Endodermal cell (in vitro differentiated cells): Measurements from ENCODE around the gene HDAC11. TPM values are rescaled to one million over a fixed set of nuclear protein-coding genes. Genes with fewer than 3 reads are reported as not detected.

ENCODE experiments used
- DNase-seq: peaks from one replicate; pipeline ENCODE4 v3.0.0-alpha.2; 2017
- H3K27ac ChIP-seq: 2 replicates; pipeline ENCODE4 v1.5.1; 2013; ENCODE audit warnings: mild to moderate bottlenecking, low read depth, low read length, moderate library complexity
- H3K27me3 ChIP-seq: 2 replicates; pipeline ENCODE4 v1.6.1; 2013; ENCODE audit warnings: mild to moderate bottlenecking, low read length, moderate library complexity; ENCODE audit not compliant: insufficient read depth, control insufficient read depth, poor library complexity, severe bottlenecking
- H3K36me3 ChIP-seq: 2 replicates; pipeline ENCODE4 v1.7.0; 2013; ENCODE audit warnings: mild to moderate bottlenecking, low read length, moderate library complexity; ENCODE audit not compliant: control insufficient read depth, insufficient read depth
- H3K4me1 ChIP-seq: one replicate; pipeline ENCODE4 v1.7.0; 2013; ENCODE audit warnings: low read length; ENCODE audit not compliant: control insufficient read depth, insufficient read depth
- H3K4me3 ChIP-seq: 2 replicates; pipeline ENCODE4 v1.5.1; 2013; ENCODE audit warnings: mild to moderate bottlenecking, low read length, moderate library complexity
- H3K9ac ChIP-seq: 2 replicates; pipeline ENCODE4 v1.6.1; 2013; ENCODE audit warnings: mild to moderate bottlenecking, low read length, moderate library complexity; ENCODE audit not compliant: poor library complexity, severe bottlenecking; ENCODE audit errors: extremely low read depth
- H3K9me3 ChIP-seq: 2 replicates; pipeline ENCODE4 v1.6.1; 2013; ENCODE audit warnings: mild to moderate bottlenecking, low read length, moderate library complexity; ENCODE audit not compliant: control insufficient read depth
- H3K27ac Mint-ChIP-seq: 2 replicates; pipeline ENCODE4 v1.8.0; 2020; ENCODE audit warnings: mixed read lengths
- H3K27me3 Mint-ChIP-seq: 2 replicates; pipeline ENCODE4 v1.8.0; 2021; ENCODE audit warnings: mild to moderate bottlenecking, mixed read lengths; ENCODE audit not compliant: insufficient read depth
- H3K36me3 Mint-ChIP-seq: 2 replicates; pipeline ENCODE4 v1.8.0; 2020; ENCODE audit warnings: low read depth, mixed read lengths
- H3K4me1 Mint-ChIP-seq: 2 replicates; pipeline ENCODE4 v1.8.0; 2020; ENCODE audit warnings: mixed read lengths
- H3K4me3 Mint-ChIP-seq: 2 replicates; pipeline ENCODE4 v1.8.0; 2020; ENCODE audit warnings: mild to moderate bottlenecking, moderate library complexity, mixed read lengths
- H3K9me3 Mint-ChIP-seq: 2 replicates; pipeline ENCODE4 v1.8.0; 2020; ENCODE audit warnings: mild to moderate bottlenecking, mixed read lengths
- WGBS, 2 experiments: methylation state at CpG; one replicate each; pipeline versions ENCODE4 v1.1.5 to v1.1.7; 2013; ENCODE audit warnings: missing lambda C conversion rate in 2 of 2, mixed read lengths in 1 of 2; ENCODE audit not compliant: insufficient coverage in 1 of 2, insufficient read length in 1 of 2; 5-methylcytosine and 5-hydroxymethylcytosine counted together
- total RNA-seq, 2 donors: library from RNA; stranded (reverse); fragmentation: NEBNext Ultra II Directional in 1 of 2; extraction: Animal tissue kit (Norgen Biotek cat#: 25700) in 1 of 2; gene quantifications; 2 replicates in 1 of 2; 3 replicates in 1 of 2; pipeline ENCODE4 v1.2.1, GENCODE V29; 2021
- TF ChIP-seq, protein P1 (sequence below): fragments of 200-600 bp; sonication (generic); conservative IDR thresholded peaks from 2 replicates; pipeline ENCODE4 v1.5.0; 2021; ENCODE audit warnings: antibody characterized with exemption, mild to moderate bottlenecking

Gene HDAC11
- total RNA-seq, 2 donors from 2014 or later = 17.0 to 17.1 TPM

DNA sequence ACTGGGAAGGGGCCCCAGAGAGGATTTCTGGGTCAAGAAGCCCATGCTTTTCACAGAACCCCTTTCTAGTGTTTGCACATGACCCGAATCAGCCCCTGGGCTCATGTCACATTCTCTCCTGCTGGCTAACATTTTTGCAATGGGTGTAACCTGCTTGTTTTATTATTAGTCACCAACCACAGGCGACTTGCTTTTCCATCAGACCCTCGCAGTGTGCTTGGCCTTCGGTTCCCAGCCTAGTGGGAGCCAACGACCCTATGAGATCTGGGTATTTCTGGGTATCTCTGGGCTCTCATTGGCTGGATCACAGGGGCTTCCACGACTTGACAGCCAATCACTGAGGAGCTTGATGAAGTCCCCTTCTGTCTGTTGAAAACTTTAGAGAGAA is 57.8 kb downstream of the HDAC11 start:
- Mint-ChIP-seq H3K9me3 (peaks cover 3% of the 10 kb centered on the region), H3K4me3 (no peak overlapping the region), H3K36me3 (no peaks in the 10 kb centered on the region), H3K27ac (no peak overlapping the region), H3K4me1 (peaks cover 10% of the 10 kb centered on the region), H3K27me3 (peaks cover 4% of the 10 kb centered on the region)
- Histone ChIP-seq H3K36me3 (no peaks in the 10 kb centered on the region), H3K4me1 (no peaks in the 10 kb centered on the region), H3K4me3 (no peak overlapping the region), H3K9me3 (peaks cover 5% of the 10 kb centered on the region), H3K9ac (no peak overlapping the region), H3K27ac (no peak overlapping the region), H3K27me3 (no peaks in the 10 kb centered on the region)
- 92 to 100% methylated on average over 1 to 6 of the region's 6 CpGs for WGBS, 2 experiments
- TF ChIP-seq, protein P1, sequence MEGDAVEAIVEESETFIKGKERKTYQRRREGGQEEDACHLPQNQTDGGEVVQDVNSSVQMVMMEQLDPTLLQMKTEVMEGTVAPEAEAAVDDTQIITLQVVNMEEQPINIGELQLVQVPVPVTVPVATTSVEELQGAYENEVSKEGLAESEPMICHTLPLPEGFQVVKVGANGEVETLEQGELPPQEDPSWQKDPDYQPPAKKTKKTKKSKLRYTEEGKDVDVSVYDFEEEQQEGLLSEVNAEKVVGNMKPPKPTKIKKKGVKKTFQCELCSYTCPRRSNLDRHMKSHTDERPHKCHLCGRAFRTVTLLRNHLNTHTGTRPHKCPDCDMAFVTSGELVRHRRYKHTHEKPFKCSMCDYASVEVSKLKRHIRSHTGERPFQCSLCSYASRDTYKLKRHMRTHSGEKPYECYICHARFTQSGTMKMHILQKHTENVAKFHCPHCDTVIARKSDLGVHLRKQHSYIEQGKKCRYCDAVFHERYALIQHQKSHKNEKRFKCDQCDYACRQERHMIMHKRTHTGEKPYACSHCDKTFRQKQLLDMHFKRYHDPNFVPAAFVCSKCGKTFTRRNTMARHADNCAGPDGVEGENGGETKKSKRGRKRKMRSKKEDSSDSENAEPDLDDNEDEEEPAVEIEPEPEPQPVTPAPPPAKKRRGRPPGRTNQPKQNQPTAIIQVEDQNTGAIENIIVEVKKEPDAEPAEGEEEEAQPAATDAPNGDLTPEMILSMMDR = no peak
- DNase-seq = no peak

DNA sequence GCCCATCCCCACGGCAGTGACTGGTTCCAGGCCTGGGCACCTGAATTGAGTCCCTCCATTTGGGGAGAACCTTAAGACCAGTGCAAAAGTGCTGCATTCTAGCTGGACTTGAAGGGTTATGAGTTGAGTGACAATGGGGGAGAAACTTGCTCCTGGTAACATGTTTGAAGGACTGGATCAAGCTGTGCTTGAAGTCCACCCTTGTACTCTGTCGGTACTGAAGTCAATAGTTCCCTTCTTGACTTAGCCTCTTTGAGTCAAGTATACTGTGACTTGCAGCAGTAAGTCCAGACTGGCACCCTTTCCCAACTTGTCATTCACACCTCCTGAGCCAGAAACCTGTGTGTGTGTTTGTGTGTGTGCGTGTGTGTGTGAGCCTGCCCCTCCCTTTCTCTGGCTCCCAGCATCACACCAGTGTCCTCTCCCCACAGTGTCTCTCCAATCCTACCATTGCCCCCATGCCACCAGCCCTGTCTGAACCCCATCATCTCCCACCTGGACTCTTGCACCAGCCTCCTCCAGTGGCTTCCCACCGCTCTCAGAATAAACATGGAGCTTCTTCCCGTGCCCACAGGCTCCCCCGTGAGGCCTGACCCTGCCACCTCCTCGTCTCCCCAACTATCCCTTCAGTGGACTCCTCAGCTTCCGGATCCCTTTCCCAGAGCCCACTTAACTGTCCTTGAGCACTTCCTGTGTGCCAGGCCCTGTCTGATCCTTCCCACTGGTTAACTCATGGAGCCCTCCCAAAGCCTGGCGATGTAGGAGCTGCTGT is 58.6 kb downstream of the HDAC11 start:
- no peaks in the 10 kb centered on the region for H3K36me3 ChIP-seq
- TF ChIP-seq, protein P1 = peak; percentile 35
- H3K9me3 ChIP-seq = peaks cover 5% of the 10 kb centered on the region
- H3K9ac ChIP-seq = no peak overlapping the region
- no peak for DNase-seq
- no peaks in the 10 kb centered on the region for H3K4me1 ChIP-seq
- H3K36me3 Mint-ChIP-seq = no peaks in the 10 kb centered on the region
- peak overlapping the region; percentile 72 for H3K27ac Mint-ChIP-seq
- no peaks in the 10 kb centered on the region for H3K27me3 ChIP-seq
- no peak overlapping the region for H3K27ac ChIP-seq
- WGBS, 2 experiments = 83 to 86% methylated on average over 8 of the region's 9 CpGs
- peaks cover 12% of the 10 kb centered on the region for H3K4me1 Mint-ChIP-seq
- no peak overlapping the region for H3K4me3 Mint-ChIP-seq
- no peak overlapping the region for H3K4me3 ChIP-seq
- H3K9me3 Mint-ChIP-seq = peaks cover 3% of the 10 kb centered on the region
- H3K27me3 Mint-ChIP-seq = peaks cover 7% of the 10 kb centered on the region

DNA sequence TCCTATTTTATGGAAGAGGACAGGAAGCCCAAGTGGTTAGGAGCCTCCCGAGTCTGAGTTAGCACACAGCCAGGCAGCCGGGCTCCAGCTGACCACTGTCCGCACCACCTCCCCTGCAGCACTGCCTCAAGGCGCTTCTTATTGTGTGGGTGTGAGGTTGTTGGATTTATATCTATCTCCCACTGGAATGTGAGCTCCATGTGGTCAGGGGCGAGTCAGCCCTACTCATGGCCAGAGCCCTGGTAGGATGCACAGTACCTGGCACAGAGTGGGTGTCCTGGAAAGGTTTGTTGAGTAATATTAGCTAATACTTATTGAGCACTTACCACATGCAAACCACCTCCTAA is 59.2 kb downstream of the HDAC11 start:
- Mint-ChIP-seq H3K4me1 (peaks cover 12% of the 10 kb centered on the region), H3K27me3 (peaks cover 7% of the 10 kb centered on the region), H3K4me3 (no peak overlapping the region), H3K9me3 (peaks cover 3% of the 10 kb centered on the region), H3K36me3 (no peaks in the 10 kb centered on the region), H3K27ac (no peak overlapping the region)
- Histone ChIP-seq H3K4me1 (no peaks in the 10 kb centered on the region), H3K36me3 (no peaks in the 10 kb centered on the region), H3K27ac (no peak overlapping the region), H3K9ac (no peak overlapping the region), H3K4me3 (no peak overlapping the region), H3K9me3 (peaks cover 5% of the 10 kb centered on the region), H3K27me3 (no peaks in the 10 kb centered on the region)
- TF ChIP-seq, protein P1 = no peak
- no peak for DNase-seq
- WGBS, 2 experiments = 96 to 100% methylated on average over 3 to 5 of the region's 5 CpGs
